ENCODE measurements around the gene TCHHL1. TPM values are rescaled to one million over a fixed set of nuclear protein-coding genes. Genes with fewer than 3 reads are reported as not detected.

TCHHL1 gene
- total RNA-seq (2014; rRNA removed; shearing (Covaris generic); ENCODE audit: low replicate concordance), result not detected in 2 replicates

GRCh38 chr1:152089014-152089674 lies at the start of gene TCHHL1:
Gene TCHHL1 (minus strand): TSS chr1:152089064. CDS start chr1:152088143, 921 bp downstream.
- H3K36me3 ChIP-seq, result no peaks in the 10 kb centered on the region
- DNase-seq, result no peak
- no peaks in the 10 kb centered on the region for H3K9me3 ChIP-seq
- no peak within 1 kb of the TSS for H3K4me3 ChIP-seq
- peaks cover 13% of the 10 kb centered on the region for H3K27me3 ChIP-seq

GRCh38 chr1:152137215-152137614 lies 48.4 kb upstream of the TCHHL1 start:
- no peak overlapping the region for H3K4me3 ChIP-seq
- no peaks in the 10 kb centered on the region for H3K36me3 ChIP-seq
- H3K9me3 ChIP-seq, result no peaks in the 10 kb centered on the region; the same call in 1 of the 2 replicates
- no peak for DNase-seq
- peaks cover 5% of the 10 kb centered on the region; the same call in 1 of the 2 replicates for H3K27me3 ChIP-seq

GRCh38 chr1:152130186-152130585 lies 41.3 kb upstream of the TCHHL1 start:
- H3K9me3 ChIP-seq, result no peaks in the 10 kb centered on the region; the same call in 1 of the 2 replicates
- no peaks in the 10 kb centered on the region for H3K36me3 ChIP-seq
- no peak for DNase-seq
- no peak overlapping the region for H3K4me3 ChIP-seq
- peaks cover 33% of the 10 kb centered on the region for H3K27me3 ChIP-seq

GRCh38 chr1:152127673-152128072 lies 38.8 kb upstream of the TCHHL1 start:
- no peaks in the 10 kb centered on the region for H3K36me3 ChIP-seq
- no peak overlapping the region for H3K4me3 ChIP-seq
- DNase-seq, result no peak
- no peaks in the 10 kb centered on the region; the same call in 1 of the 2 replicates for H3K9me3 ChIP-seq
- H3K27me3 ChIP-seq, result peaks cover 29% of the 10 kb centered on the region

- Histone ChIP-seq H3K4me3 (no peak overlapping the region), H3K27me3 (peaks cover 29% of the 10 kb centered on the region)
- no peak for DNase-seq
Observed at GRCh38 chr1:152125834-152126443, 37.1 kb upstream of the TCHHL1 start.

GRCh38 chr1:152118915-152119314 lies 30.1 kb upstream of the TCHHL1 start:
- H3K36me3 ChIP-seq, result no peaks in the 10 kb centered on the region
- H3K27me3 ChIP-seq, result peaks cover 31% of the 10 kb centered on the region
- no peaks in the 10 kb centered on the region for H3K9me3 ChIP-seq
- no peak for DNase-seq
- no peak overlapping the region for H3K4me3 ChIP-seq

More at GRCh38 chr1:152125834-152126443, 37.1 kb upstream of the TCHHL1 start:
- H3K9me3 ChIP-seq, result no peaks in the 10 kb centered on the region
- H3K36me3 ChIP-seq, result no peaks in the 10 kb centered on the region

- 0 out of 2 replicates have a peak, but pooled peaks cover 4% of the 10 kb centered on the region for H3K9me3 ChIP-seq
- H3K27me3 ChIP-seq, result peaks cover 47% of the 10 kb centered on the region
- DNase-seq, result no peak
- H3K36me3 ChIP-seq, result no peaks in the 10 kb centered on the region
- no peak within 1 kb of the TSS for H3K4me3 ChIP-seq
Observed at GRCh38 chr1:152115344-152115743, 26.5 kb upstream of the TCHHL1 start, which contains the start of gene TCHH. Gene TCHH (minus strand): TSS chr1:152115444. CDS start chr1:152114080, 1,364 bp downstream.

- Histone ChIP-seq H3K27me3 (peaks cover 60% of the 10 kb centered on the region), H3K4me3 (peak overlapping the region; percentile 30), H3K36me3 (no peaks in the 10 kb centered on the region), H3K9me3 (peaks cover 11% of the 10 kb centered on the region)
- no peak for DNase-seq
Observed at GRCh38 chr1:152112885-152113432, 24.1 kb upstream of the TCHHL1 start.

GRCh38 chr1:152112101-152112884 lies 23.4 kb upstream of the TCHHL1 start:
- H3K27me3 ChIP-seq, result peaks cover 63% of the 10 kb centered on the region
- DNase-seq, result peak; percentile 33
- H3K4me3 ChIP-seq, result peak overlapping the region; percentile 30
- H3K9me3 ChIP-seq, result peaks cover 11% of the 10 kb centered on the region
- H3K36me3 ChIP-seq, result no peaks in the 10 kb centered on the region

- H3K27me3 ChIP-seq, result peaks cover 61% of the 10 kb centered on the region
- peak; percentile 71 for DNase-seq
- H3K4me3 ChIP-seq, result peak overlapping the region; percentile 30
- peaks cover 11% of the 10 kb centered on the region for H3K9me3 ChIP-seq
- no peaks in the 10 kb centered on the region for H3K36me3 ChIP-seq
Observed at GRCh38 chr1:152111515-152111968, 22.7 kb upstream of the TCHHL1 start.

GRCh38 chr1:152110860-152111514 lies 22.1 kb upstream of the TCHHL1 start:
- H3K27me3 ChIP-seq, result peaks cover 58% of the 10 kb centered on the region

GRCh38 chr1:152110365-152110859 lies 21.5 kb upstream of the TCHHL1 start:
- H3K27me3 ChIP-seq, result peaks cover 55% of the 10 kb centered on the region

More at GRCh38 chr1:152110860-152111514, 22.1 kb upstream of the TCHHL1 start:
- DNase-seq, result peak; percentile 68
- Histone ChIP-seq H3K9me3 (peaks cover 11% of the 10 kb centered on the region), H3K4me3 (peak overlapping the region; percentile 30), H3K36me3 (no peaks in the 10 kb centered on the region)

GRCh38 chr1:152109998-152110294 lies 21.1 kb upstream of the TCHHL1 start:
- H3K9me3 ChIP-seq, result peaks cover 11% of the 10 kb centered on the region
- no peaks in the 10 kb centered on the region for H3K36me3 ChIP-seq
- no peak for DNase-seq
- H3K27me3 ChIP-seq, result peaks cover 53% of the 10 kb centered on the region
- H3K4me3 ChIP-seq, result peak overlapping the region; percentile 30

More at GRCh38 chr1:152110365-152110859, 21.5 kb upstream of the TCHHL1 start:
- Histone ChIP-seq H3K36me3 (no peaks in the 10 kb centered on the region), H3K9me3 (peaks cover 11% of the 10 kb centered on the region), H3K4me3 (peak overlapping the region; percentile 30)
- peak; percentile 64 for DNase-seq

GRCh38 chr1:152109231-152109997 lies 20.6 kb upstream of the TCHHL1 start:
- DNase-seq, result no peak
- Histone ChIP-seq H3K4me3 (no peak overlapping the region), H3K27me3 (peaks cover 47% of the 10 kb centered on the region), H3K9me3 (peaks cover 11% of the 10 kb centered on the region), H3K36me3 (no peaks in the 10 kb centered on the region)

- peaks cover 42% of the 10 kb centered on the region for H3K27me3 ChIP-seq
- DNase-seq, result no peak
- no peaks in the 10 kb centered on the region for H3K36me3 ChIP-seq
- H3K9me3 ChIP-seq, result peaks cover 11% of the 10 kb centered on the region
- H3K4me3 ChIP-seq, result no peak overlapping the region
Observed at GRCh38 chr1:152108882-152109222, 20.0 kb upstream of the TCHHL1 start.

All from MG63 (cell line).